ENCODE results near the gene PRRT2. TPM values are rescaled to one million over a fixed set of nuclear protein-coding genes. Genes with fewer than 3 reads are reported as not detected.

The PRRT2 gene
- total RNA-seq, 1 donor from 2014 or later = under 0.01 TPM

GRCh38 chr16:29811170-29811895, 660 bp upstream of the PRRT2 start:
- DNase-seq (ENCODE audit: low read depth in 2 of 2) = peak; percentile 65 to 96

GRCh38 chr16:29812754-29813643, 1.0 kb downstream of the PRRT2 start:
- DNase-seq (ENCODE audit: low read depth in 2 of 2) = no peak

- DNase-seq (ENCODE audit: low read depth in 2 of 2) = no peak
Measured at GRCh38 chr16:29813644-29814562, 1.9 kb downstream of the PRRT2 start.

GRCh38 chr16:29814592-29814991, 2.6 kb downstream of the PRRT2 start:
- DNase-seq (ENCODE audit: low read depth in 2 of 2) = no peak

- no peak for DNase-seq (ENCODE audit: low read depth in 2 of 2)
Measured at GRCh38 chr16:29815032-29815721, 3.2 kb downstream of the PRRT2 start.

- DNase-seq (ENCODE audit: low read depth in 2 of 2) = peak; percentile 100
Measured at GRCh38 chr16:29815793-29816693, 4.0 kb downstream of the PRRT2 start, which contains the start of gene PAGR1. TSS of gene PAGR1 (plus strand) at chr16:29816152. CDS start at chr16:29816526, 374 bp downstream.

- DNase-seq (ENCODE audit: low read depth in 2 of 2) = peak; percentile 60 to 63
Measured at GRCh38 chr16:29816694-29817441, 4.9 kb downstream of the PRRT2 start.

GRCh38 chr16:29818082-29818481, 6.1 kb downstream of the PRRT2 start:
- no peak for DNase-seq (ENCODE audit: low read depth in 2 of 2)

- DNase-seq (ENCODE audit: low read depth in 2 of 2) = no peak
Measured at GRCh38 chr16:29819506-29819905, 7.5 kb downstream of the PRRT2 start.

- DNase-seq (ENCODE audit: low read depth in 2 of 2) = peak in 1 of 2 donors; percentile 48
Measured at GRCh38 chr16:29820271-29820701, 8.3 kb downstream of the PRRT2 start, which contains the start of gene MVP. TSS of gene MVP (plus strand) at chr16:29820462. CDS start at chr16:29830550, 10,088 bp downstream.

GRCh38 chr16:29820730-29821642, 9.0 kb downstream of the PRRT2 start:
- DNase-seq (ENCODE audit: low read depth in 2 of 2) = peak; percentile 49 to 51

GRCh38 chr16:29821643-29822115, 9.7 kb downstream of the PRRT2 start:
- peak; percentile 52 to 82 for DNase-seq (ENCODE audit: low read depth in 2 of 2)

- peak; percentile 35 to 85 for DNase-seq (ENCODE audit: low read depth in 2 of 2)
Measured at GRCh38 chr16:29824589-29825144, 12.7 kb downstream of the PRRT2 start.

GRCh38 chr16:29825145-29826044, 13.4 kb downstream of the PRRT2 start:
- DNase-seq (ENCODE audit: low read depth in 2 of 2) = peak; percentile 48 to 75

- DNase-seq (ENCODE audit: low read depth in 2 of 2) = no peak
Measured at GRCh38 chr16:29826342-29826695, 14.3 kb downstream of the PRRT2 start.

- DNase-seq (ENCODE audit: low read depth in 2 of 2) = no peak
Measured at GRCh38 chr16:29830774-29831173, 18.8 kb downstream of the PRRT2 start.

Measured in lung microvascular endothelial cell (primary cell).